Measurements from ENCODE around the gene NDUFAF5. TPM values are rescaled to one million over a fixed set of nuclear protein-coding genes. Genes with fewer than 3 reads are reported as not detected.
A peak's percentile ranks its signal among the peaks of the same experiment; 100 is the strongest.

NDUFAF5 gene
- total and polyA plus RNA-seq, 7 donors = 28.2 to 49.7 (median 39.7) TPM

DNA sequence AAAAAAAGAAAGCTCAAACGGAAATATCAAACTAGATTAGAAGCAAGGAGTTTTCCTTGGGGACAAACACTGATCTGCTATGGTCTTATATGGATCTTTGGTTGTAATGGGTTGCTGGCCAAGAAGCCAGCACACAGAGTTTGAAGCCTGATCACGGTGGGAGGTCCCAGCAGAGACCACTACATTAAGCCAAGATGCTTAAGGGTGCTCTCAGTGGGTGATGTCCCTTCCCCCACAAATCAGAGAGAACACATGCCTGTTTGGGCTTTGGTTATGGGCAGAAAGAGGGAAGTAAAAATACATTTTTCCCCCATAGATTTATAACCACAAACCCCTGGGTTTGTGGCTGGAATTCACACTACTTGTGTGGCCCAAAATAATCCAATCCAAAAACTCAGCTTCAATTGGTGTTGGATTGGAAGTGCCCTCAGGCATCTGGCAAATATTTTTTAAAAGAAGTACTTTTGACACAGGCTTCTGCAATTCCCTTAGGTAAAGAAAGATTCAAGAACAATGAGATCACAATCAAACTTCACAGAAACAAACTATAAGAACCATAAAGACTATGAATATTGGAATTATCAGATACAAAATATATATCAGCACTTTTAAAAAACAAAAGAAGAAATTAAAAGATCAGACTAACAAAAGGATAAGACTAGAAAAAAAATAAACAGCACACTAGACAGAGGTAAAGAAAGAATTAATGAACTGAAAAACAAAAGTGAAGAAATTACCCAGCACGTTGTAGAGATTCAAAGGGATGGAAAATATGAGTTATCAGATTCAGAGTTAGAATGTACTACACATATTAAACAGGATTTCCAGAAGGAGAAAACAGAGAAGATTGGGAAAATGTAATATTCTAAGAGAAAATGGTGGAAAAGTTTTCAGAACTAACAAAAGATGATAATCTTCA, 44.8 kb upstream of the NDUFAF5 start:
- Histone ChIP-seq H3K27me3 (ENCODE audit: insufficient read depth in 3 of 3, low read length in 2 of 3) (no peaks in the 10 kb centered on the region), H3K9me3 (no peaks in the 10 kb centered on the region), H3K36me3 (ENCODE audit: insufficient read depth in 1 of 2, low read depth in 1 of 2) (no peaks in the 10 kb centered on the region), H3K4me3 (no peak overlapping the region), H3K4me1 (peaks cover 18% of the 10 kb centered on the region), H3K27ac (no peak overlapping the region)
- TF ChIP-seq, protein P1, sequence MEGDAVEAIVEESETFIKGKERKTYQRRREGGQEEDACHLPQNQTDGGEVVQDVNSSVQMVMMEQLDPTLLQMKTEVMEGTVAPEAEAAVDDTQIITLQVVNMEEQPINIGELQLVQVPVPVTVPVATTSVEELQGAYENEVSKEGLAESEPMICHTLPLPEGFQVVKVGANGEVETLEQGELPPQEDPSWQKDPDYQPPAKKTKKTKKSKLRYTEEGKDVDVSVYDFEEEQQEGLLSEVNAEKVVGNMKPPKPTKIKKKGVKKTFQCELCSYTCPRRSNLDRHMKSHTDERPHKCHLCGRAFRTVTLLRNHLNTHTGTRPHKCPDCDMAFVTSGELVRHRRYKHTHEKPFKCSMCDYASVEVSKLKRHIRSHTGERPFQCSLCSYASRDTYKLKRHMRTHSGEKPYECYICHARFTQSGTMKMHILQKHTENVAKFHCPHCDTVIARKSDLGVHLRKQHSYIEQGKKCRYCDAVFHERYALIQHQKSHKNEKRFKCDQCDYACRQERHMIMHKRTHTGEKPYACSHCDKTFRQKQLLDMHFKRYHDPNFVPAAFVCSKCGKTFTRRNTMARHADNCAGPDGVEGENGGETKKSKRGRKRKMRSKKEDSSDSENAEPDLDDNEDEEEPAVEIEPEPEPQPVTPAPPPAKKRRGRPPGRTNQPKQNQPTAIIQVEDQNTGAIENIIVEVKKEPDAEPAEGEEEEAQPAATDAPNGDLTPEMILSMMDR (IDR thresholded peaks at IDR 0.05) = no peak
- 43 to 63% (median 56%) methylated on average over 3 of the region's 3 CpGs for WGBS, 3 donors
- ATAC-seq (no peak), DNase-seq (no peak)
- intact Hi-C loops (cut with DNase I) = no loop called here

DNA sequence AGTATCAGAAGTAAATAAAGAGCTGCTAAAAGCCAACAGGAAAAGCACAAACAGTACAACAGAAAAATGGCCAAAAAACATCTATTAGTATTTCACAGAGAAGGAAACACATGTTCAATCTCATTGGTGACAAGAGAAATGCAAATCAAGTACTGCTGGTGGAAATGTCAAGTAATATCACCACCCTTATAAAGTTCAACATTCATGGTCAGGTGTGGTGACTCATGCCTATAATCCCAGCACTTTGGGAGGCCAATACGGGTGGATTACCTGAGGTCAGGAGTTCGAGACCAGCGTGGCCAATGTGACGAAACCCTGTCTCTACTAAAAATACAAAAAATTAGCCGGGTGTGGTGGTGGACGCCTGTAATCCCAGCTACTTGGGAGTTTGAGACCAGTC, 42.9 kb upstream of the NDUFAF5 start:
- WGBS, 3 donors = 92 to 98% (median 96%) methylated on average over 6 of the region's 6 CpGs
- intact Hi-C loops (cut with DNase I) = no loop called here
- TF ChIP-seq, protein P1 (IDR thresholded peaks at IDR 0.05) = no peak

DNA sequence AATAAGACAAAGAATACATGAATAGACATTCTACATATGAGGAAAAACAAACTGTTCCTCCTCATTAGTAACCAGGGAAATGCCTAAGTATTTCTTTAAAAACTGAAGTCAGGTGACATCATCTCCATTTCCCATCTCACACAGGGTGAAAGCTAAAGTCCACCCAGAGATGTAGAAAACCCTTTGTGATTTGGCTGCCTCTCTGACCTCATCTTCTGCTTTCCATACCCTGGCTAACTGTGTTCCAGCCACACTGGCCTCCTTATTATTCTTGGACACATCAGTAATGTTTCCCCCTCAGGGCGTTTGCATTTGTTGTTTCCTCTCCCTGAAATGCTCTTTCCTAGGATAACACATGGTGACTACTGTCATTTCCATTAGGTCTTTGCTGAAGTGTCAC, 40.5 kb upstream of the NDUFAF5 start:
- no peak overlapping the region for H3K4me3 ChIP-seq
- no peak overlapping the region for H3K27ac ChIP-seq
- intact Hi-C loops (cut with DNase I) = no loop called here
- H3K27me3 ChIP-seq (ENCODE audit: insufficient read depth in 3 of 3, low read length in 2 of 3) = no peaks in the 10 kb centered on the region
- no peaks in the 10 kb centered on the region for H3K9me3 ChIP-seq
- TF ChIP-seq, protein P1 (IDR thresholded peaks at IDR 0.05) = no peak
- WGBS, 3 donors = 68 to 76% (median 72%) methylated on average over 1 of the region's 1 CpG
- H3K4me1 ChIP-seq = no peaks in the 10 kb centered on the region
- ATAC-seq = no peak
- no peak for DNase-seq
- H3K36me3 ChIP-seq (ENCODE audit: insufficient read depth in 1 of 2, low read depth in 1 of 2) = no peaks in the 10 kb centered on the region

More for the DNA sequence above, 42.9 kb upstream of the NDUFAF5 start:
- Histone ChIP-seq H3K4me1 (peaks cover 8% of the 10 kb centered on the region), H3K27ac (no peak overlapping the region), H3K36me3 (ENCODE audit: insufficient read depth in 1 of 2, low read depth in 1 of 2) (no peaks in the 10 kb centered on the region), H3K27me3 (ENCODE audit: insufficient read depth in 3 of 3, low read length in 2 of 3) (no peaks in the 10 kb centered on the region), H3K9me3 (no peaks in the 10 kb centered on the region), H3K4me3 (no peak overlapping the region)
- DNase-seq (no peak), ATAC-seq (no peak)

DNA sequence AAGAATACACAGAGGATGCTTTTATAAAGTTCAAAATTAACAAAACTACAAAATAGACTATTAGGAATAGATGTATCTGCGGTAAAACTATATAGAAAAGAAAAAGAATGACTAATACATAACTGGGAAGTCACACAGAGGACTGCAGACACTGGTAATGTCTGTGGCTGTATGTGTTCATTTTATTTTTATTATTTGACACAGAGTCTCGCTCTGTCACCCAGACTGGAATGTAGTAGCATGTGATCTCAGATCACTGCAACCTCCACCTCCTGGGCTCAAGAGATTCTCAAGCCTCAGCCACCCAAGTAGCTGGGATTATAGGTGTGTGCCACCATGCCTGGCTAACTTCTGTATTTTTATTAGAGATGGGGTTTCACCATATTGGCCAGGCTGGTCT, 39.0 kb upstream of the NDUFAF5 start:
- Histone ChIP-seq H3K36me3 (ENCODE audit: insufficient read depth in 1 of 2, low read depth in 1 of 2) (no peaks in the 10 kb centered on the region), H3K4me3 (no peak overlapping the region), H3K4me1 (no peaks in the 10 kb centered on the region), H3K27me3 (ENCODE audit: insufficient read depth in 3 of 3, low read length in 2 of 3) (no peaks in the 10 kb centered on the region), H3K9me3 (no peaks in the 10 kb centered on the region), H3K27ac (no peak overlapping the region)
- TF ChIP-seq, protein P1 (IDR thresholded peaks at IDR 0.05) = no peak
- ATAC-seq = peak; percentile 75 to 88 (median 82)
- DNase-seq = no peak
- WGBS, 3 donors = 73 to 85% (median 84%) methylated on average over 2 of the region's 2 CpGs
- intact Hi-C loops (cut with DNase I) = no loop called here

Data from psoas muscle (tissue), 8 donors.